HG03442 (cell line): ENCODE results near the gene BUB1.
A peak's percentile ranks its signal among the peaks of the same experiment; 100 is the strongest.
"Not testable (repeated sequence)": the region's sequence is repeated elsewhere in the genome, so short reads cannot be mapped to it uniquely, and the experiment has no call there.

Experiments
- ATAC-seq: cut with Tn5 transposase; IDR thresholded peaks from one replicate; pipeline ENCODE4 v1.9.1; 2021; ENCODE audit warnings: mild to moderate bottlenecking, moderate library complexity; ENCODE audit not compliant: unreplicated experiment

Gene BUB1

DNA sequence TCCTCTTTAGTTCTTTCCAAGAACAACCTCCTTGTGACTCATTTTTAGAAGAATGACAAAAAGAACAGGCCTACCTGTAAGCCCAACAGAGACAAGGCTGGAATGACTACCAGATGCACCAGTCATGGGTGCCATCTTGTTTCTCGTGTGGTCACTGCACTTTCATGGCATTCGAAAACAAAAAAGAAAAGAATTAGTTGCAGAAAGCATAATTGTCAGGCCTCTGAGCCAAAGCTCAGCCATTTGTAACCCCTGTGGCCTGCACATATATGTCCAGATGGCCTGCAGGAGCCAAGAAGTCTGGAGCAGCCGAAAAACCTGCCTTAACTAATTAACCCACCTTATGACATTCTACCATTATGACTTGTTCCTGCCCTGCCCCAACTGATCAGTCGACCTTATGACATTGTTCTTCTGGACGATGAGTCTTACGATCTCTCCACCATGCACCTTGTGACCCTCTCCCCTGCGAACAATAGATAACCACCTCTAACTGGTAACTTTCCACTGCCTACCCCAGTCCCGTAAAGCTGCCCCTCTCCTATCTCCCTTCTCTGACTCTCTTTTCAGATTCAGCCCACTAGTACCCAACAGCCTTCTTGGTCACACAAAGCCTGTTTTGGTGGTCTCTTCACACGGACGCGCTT, 13.9 kb upstream of the BUB1 start:
- ATAC-seq, result no peak

DNA sequence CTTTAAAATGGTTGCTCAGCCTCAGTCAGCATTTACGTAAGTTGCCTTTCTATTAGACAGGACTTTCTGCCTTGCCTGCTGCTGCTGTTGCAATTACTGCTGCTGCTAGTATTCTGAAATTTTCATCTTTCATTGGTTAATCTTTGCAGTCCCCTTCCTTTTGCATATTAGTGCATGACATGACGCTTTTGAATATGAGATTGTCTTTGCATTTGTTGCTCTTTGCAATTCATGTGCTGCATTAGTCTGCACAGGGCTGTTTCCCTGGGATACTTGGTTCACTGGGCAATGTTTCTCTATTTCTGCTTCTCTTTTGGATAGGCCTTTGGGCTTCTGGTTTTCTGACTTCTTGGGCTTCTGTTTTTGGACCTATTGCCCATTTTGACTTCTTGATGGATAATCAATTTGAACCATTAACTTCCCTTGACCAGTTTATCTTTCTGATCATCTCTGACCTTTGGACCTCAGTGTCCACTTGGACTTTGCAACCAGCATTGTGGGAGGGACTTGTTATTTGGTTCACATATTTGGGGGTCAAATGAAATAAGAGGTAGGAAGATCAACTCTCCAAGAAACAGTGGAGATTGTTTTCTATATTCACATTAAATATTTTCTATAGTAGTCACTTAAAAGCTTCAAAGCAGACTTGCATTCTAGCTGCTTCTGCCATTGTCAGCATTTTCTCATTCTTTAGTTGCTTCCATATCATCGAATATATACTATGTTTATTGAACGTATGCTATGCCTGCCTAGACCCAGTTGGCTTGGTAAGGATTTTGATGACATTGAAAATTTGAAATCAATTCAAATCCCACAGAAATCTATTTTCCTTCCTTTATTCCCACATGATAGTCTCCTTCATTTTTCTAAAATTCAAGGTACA, 12.5 kb upstream of the BUB1 start:
- ATAC-seq, result no peak

- no peak for ATAC-seq
Observed at GRCh38 chr2:110688594-110689091, 10.8 kb upstream of the BUB1 start.

DNA sequence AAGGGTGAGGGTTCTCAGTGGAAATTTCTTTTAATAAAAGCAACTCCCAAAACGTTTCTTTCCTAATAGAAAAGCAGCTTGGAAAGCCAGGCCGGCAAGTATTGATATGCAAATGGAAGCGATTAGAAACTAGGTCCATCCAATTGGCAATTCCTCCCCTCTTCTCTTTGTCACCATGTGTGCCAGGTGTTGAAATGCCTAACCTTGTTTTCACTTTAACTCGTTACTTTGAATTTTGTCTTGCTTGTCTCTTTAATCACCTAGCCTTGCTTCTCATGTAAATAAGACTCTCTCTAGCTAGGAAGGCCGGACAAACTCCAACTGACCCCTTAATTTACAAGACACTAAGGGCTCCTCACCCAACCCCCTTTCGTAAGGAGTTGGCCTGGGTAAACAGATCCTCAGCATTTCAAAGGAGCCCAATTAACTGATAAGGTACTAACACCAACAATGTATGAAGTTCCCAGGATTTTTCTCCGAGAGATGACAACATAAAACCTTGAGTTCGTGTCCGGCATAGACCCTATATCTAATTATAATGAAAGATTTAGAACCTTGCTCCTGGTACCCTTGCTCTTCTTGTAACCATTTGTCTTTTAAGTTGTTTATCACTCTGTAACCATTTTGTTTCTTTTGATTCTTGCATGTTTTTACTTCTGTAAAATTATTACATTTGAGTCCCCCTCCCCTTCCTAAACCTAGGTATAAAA, 10.1 kb upstream of the BUB1 start:
- ATAC-seq, result not testable (repeated sequence)

- no peak for ATAC-seq
Observed at GRCh38 chr2:110682872-110683271, 5.0 kb upstream of the BUB1 start.

DNA sequence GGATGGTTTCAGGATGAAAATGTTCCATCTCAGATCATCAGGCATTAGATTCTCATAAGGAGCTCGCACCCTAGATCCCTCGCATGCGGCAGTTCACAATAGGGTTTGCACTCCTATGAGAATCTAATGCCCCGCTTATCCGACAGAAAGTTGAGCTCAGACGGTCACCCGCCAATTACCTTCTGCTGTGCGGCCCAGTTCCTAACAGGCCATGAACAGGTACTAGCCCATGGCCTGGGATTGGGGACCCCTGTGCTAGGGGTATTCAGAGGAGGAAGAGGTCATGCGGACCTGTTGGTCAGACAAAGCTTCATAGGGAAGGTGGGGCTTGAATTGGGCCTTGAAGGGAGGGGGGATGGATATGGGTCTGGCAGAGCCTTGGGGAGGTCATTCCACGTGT, 4.4 kb upstream of the BUB1 start:
- no peak for ATAC-seq

- ATAC-seq, result no peak
Observed at GRCh38 chr2:110680709-110681108, 2.8 kb upstream of the BUB1 start.

GRCh38 chr2:110679865-110680264, 2.0 kb upstream of the BUB1 start:
- ATAC-seq, result no peak

GRCh38 chr2:110679337-110679707, 1.5 kb upstream of the BUB1 start:
- no peak for ATAC-seq

GRCh38 chr2:110678457-110679336, 834 bp upstream of the BUB1 start:
- ATAC-seq, result no peak

DNA sequence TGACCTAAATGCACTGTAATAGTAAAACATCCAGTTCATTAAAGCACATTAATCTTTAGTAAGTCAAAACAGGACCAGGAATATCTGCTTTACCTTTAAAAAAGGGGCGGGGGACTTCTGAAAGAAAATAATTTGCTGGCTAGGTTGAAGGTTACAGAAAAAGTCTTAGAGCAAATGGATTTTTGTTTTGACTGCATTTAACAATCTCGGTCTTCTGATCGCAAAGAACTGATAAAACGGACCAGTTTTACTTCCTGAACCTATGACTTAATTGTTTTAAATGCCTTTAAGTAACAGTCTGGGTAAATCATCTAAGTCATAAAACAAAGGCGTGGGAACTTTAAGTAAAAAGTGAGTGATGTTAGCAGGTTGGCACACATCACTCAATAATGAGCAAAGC, 783 bp downstream of the BUB1 start:
- ATAC-seq, result no peak

DNA sequence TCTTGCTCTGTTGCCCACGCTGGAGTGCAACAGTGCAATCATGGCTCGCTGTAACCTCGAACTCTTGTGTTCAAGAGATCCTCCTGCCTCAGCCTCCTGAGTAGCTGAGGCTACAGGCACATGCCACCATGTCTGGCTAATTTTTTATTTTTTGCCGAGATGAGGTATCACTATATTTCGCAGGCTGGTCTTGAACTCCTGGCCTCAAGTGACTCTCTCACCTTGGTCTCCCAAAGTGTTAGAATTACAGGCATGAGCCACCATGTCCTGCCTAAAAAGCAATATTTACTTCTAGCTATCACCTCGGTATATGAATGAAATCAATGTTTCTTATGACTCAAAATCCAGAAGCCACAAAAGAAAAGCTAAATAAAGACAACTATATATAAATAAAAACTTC, 2.2 kb downstream of the BUB1 start:
- no peak for ATAC-seq

- ATAC-seq, result peak; percentile 81
Observed at GRCh38 chr2:110674620-110675555, 3.0 kb downstream of the BUB1 start.

- no peak for ATAC-seq
Observed at GRCh38 chr2:110673201-110673600, 4.7 kb downstream of the BUB1 start.

DNA sequence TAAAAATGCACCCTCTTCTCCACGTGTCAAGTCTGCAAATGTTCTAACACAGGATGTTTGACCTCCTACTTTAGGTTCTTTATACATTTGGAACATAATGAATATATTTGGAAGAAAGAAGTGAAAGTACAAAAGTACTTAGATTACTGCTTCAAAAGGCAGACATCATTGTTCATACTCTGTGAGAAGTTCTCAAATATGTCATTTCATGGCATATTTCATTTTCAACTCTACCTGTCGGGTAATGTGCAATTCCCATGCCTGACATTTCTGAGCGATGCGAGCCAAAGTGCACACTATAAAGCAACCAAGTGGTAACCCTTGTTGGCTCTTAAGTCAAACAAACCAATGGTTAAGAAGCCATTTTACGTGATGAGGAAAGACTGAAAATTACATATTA, 7.0 kb downstream of the BUB1 start:
- no peak for ATAC-seq

- ATAC-seq, result no peak
Observed at GRCh38 chr2:110669079-110669478, 8.8 kb downstream of the BUB1 start.

- no peak for ATAC-seq
Observed at GRCh38 chr2:110667071-110667470, 10.8 kb downstream of the BUB1 start.

- no peak for ATAC-seq
Observed at GRCh38 chr2:110664135-110664534, 13.7 kb downstream of the BUB1 start.

GRCh38 chr2:110662560-110662959, 15.3 kb downstream of the BUB1 start:
- no peak for ATAC-seq

DNA sequence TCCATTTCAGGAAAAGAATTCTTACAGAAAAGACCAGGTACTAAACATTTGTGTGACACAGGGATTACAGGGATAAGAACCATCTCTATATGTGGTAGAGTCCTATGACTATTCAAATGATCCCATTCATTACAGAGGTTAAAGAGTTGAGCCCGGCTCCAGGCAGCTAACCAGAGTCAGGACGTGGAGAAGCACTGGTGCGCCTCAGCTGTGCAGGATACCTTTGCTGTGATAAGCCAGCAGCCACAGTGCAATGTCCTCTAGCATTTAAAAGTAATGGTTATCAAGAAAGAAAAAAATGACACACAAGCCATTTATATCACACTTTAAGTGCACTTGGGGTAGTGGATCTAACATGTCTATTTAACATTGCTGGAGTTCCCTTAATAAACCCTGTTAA, 17.3 kb downstream of the BUB1 start:
- no peak for ATAC-seq
